ENCODE measurements around the gene SLC9A9.

The SLC9A9 gene

GRCh38 chr3:143478115-143478693 is 370.1 kb downstream of the SLC9A9 start:
- H3K36me3 ChIP-seq (replicated peaks; ENCODE audit: insufficient read depth, low read length), result no peaks in the 10 kb centered on the region
- no peaks in the 10 kb centered on the region for H3K9me2 ChIP-seq (replicated peaks; ENCODE audit: insufficient read depth, low read length)
- no peaks in the 10 kb centered on the region for H3F3A ChIP-seq (ENCODE audit: insufficient read depth, low read length)
- no peak overlapping the region for H3K4me2 ChIP-seq (ENCODE audit: low read depth, low read length)
- no peaks in the 10 kb centered on the region for H3K4me1 ChIP-seq (ENCODE audit: low read length)
- no peak overlapping the region for H3K27ac ChIP-seq (ENCODE audit: low read length)
- no peak for TF ChIP-seq EZH2 (optimal IDR thresholded peaks at IDR 0.05; ENCODE audit: low read depth, low read length)
- TF ChIP-seq CTCF (IDR thresholded peaks at IDR 0.05; ENCODE audit: low read length), result no peak
- TF ChIP-seq EZH2phosphoT487 (IDR thresholded peaks at IDR 0.05; ENCODE audit: low read length), result no peak
- no peak for DNase-seq
- no peaks in the 10 kb centered on the region for H4K20me1 ChIP-seq (ENCODE audit: insufficient read depth, low read length)
- H3K9ac ChIP-seq (ENCODE audit: low read length), result no peak overlapping the region
- no peak overlapping the region for H2AFZ ChIP-seq (ENCODE audit: low read length)
- no peaks in the 10 kb centered on the region for H3K9me3 ChIP-seq (replicated peaks; ENCODE audit: insufficient read depth, low read length)
- H3K27me3 ChIP-seq (replicated peaks; ENCODE audit: insufficient read depth, low read length), result no peaks in the 10 kb centered on the region
- H3K4me3 ChIP-seq (ENCODE audit: low read length), result no peak overlapping the region
- no peaks in the 10 kb centered on the region for H3K79me2 ChIP-seq (ENCODE audit: low read length)

- no peak overlapping the region for H2AFZ ChIP-seq (ENCODE audit: low read length)
- no peaks in the 10 kb centered on the region for H3K27me3 ChIP-seq (replicated peaks; ENCODE audit: insufficient read depth, low read length)
- no peaks in the 10 kb centered on the region for H3K9me3 ChIP-seq (replicated peaks; ENCODE audit: insufficient read depth, low read length)
- no peaks in the 10 kb centered on the region for H3F3A ChIP-seq (ENCODE audit: insufficient read depth, low read length)
- H3K79me2 ChIP-seq (ENCODE audit: low read length), result no peaks in the 10 kb centered on the region
- TF ChIP-seq EZH2 (optimal IDR thresholded peaks at IDR 0.05; ENCODE audit: low read depth, low read length), result no peak
- TF ChIP-seq EZH2phosphoT487 (IDR thresholded peaks at IDR 0.05; ENCODE audit: low read length), result no peak
- TF ChIP-seq CTCF (IDR thresholded peaks at IDR 0.05; ENCODE audit: low read length), result no peak
- H3K4me1 ChIP-seq (ENCODE audit: low read length), result no peaks in the 10 kb centered on the region
- H4K20me1 ChIP-seq (ENCODE audit: insufficient read depth, low read length), result no peaks in the 10 kb centered on the region
- DNase-seq, result no peak
- no peak overlapping the region for H3K4me3 ChIP-seq (ENCODE audit: low read length)
- H3K9ac ChIP-seq (ENCODE audit: low read length), result no peak overlapping the region
- no peaks in the 10 kb centered on the region for H3K36me3 ChIP-seq (replicated peaks; ENCODE audit: insufficient read depth, low read length)
- no peak overlapping the region for H3K4me2 ChIP-seq (ENCODE audit: low read depth, low read length)
- no peak overlapping the region for H3K27ac ChIP-seq (ENCODE audit: low read length)
- H3K9me2 ChIP-seq (replicated peaks; ENCODE audit: insufficient read depth, low read length), result no peaks in the 10 kb centered on the region
These were observed 371.2 kb downstream of the SLC9A9 start for GRCh38 chr3:143476965-143477640.

GRCh38 chr3:143475981-143476380 is 372.3 kb downstream of the SLC9A9 start:
- Histone ChIP-seq H3K27me3 (replicated peaks; ENCODE audit: insufficient read depth, low read length) (no peaks in the 10 kb centered on the region), H3K4me3 (ENCODE audit: low read length) (no peak overlapping the region), H3K79me2 (ENCODE audit: low read length) (no peaks in the 10 kb centered on the region), H3K36me3 (replicated peaks; ENCODE audit: insufficient read depth, low read length) (no peaks in the 10 kb centered on the region), H3K27ac (ENCODE audit: low read length) (no peak overlapping the region), H3K4me1 (ENCODE audit: low read length) (no peaks in the 10 kb centered on the region), H4K20me1 (ENCODE audit: insufficient read depth, low read length) (no peaks in the 10 kb centered on the region), H2AFZ (ENCODE audit: low read length) (no peak overlapping the region), H3K9me3 (replicated peaks; ENCODE audit: insufficient read depth, low read length) (no peaks in the 10 kb centered on the region), H3K9me2 (replicated peaks; ENCODE audit: insufficient read depth, low read length) (no peaks in the 10 kb centered on the region), H3K4me2 (ENCODE audit: low read depth, low read length) (no peak overlapping the region), H3K9ac (ENCODE audit: low read length) (no peak overlapping the region), H3F3A (ENCODE audit: insufficient read depth, low read length) (no peaks in the 10 kb centered on the region)
- TF ChIP-seq EZH2phosphoT487 (IDR thresholded peaks at IDR 0.05; ENCODE audit: low read length) (no peak), EZH2 (optimal IDR thresholded peaks at IDR 0.05; ENCODE audit: low read depth, low read length) (no peak), CTCF (IDR thresholded peaks at IDR 0.05; ENCODE audit: low read length) (no peak)
- no peak for DNase-seq
